OCI-LY7 (cell line): ENCODE results near the gene LCE1C. TPM values are rescaled to one million over a fixed set of nuclear protein-coding genes. Genes with fewer than 3 reads are reported as not detected.

Experiments used
- BruUV-seq: library from RNA; stranded (reverse); fragments of 400-500 nt; replicated peaks from 2 replicates; lab custom pipeline; 2021; lab: Mats Ljungman, UMichigan
- CTCF ChIA-PET: fragments of 300-600 bp; sonication (Branson Sonifier 250); formaldehyde crosslinking; loops from one replicate; lab custom pipeline; 2022; ENCODE audit warnings: antibody characterized with exemption; ENCODE audit not compliant: unreplicated experiment; lab: Charles Lee
- POLR2A ChIA-PET: fragments of 300-600 bp; sonication (Branson Sonifier 250); formaldehyde crosslinking; loops from one replicate; lab custom pipeline; 2022; ENCODE audit warnings: antibody characterized with exemption; lab: Charles Lee
- DNase-seq: peaks from one replicate; pipeline ENCODE4 v3.0.0-alpha.2; 2015; ENCODE audit warnings: low spot score
- H2AFZ ChIP-seq: fragments of 200-600 bp; sonication (generic), shearing (Covaris generic); 2 replicates; pipeline ENCODE4 v1.6.1; 2014; ENCODE audit warnings: mild to moderate bottlenecking, antibody characterized with exemption, low read length, moderate library complexity
- H3K27ac ChIP-seq: fragments of 200-600 bp; sonication (generic); 2 replicates; pipeline ENCODE4 v1.5.1; 2014; ENCODE audit warnings: mixed run types, low read depth, mild to moderate bottlenecking, moderate library complexity, low read length, inconsistent platforms; ENCODE audit not compliant: poor library complexity, severe bottlenecking
- H3K36me3 ChIP-seq: fragments of 200-600 bp; sonication (generic); 2 replicates; pipeline ENCODE4 v1.6.1; 2014; ENCODE audit warnings: mild to moderate bottlenecking, antibody characterized with exemption, low read length, moderate library complexity, mixed read lengths; ENCODE audit not compliant: insufficient read depth
- H3K4me1 ChIP-seq: fragments of 200-600 bp; sonication (generic); 2 replicates; pipeline ENCODE4 v1.5.1; 2014; ENCODE audit warnings: mild to moderate bottlenecking, low read length; ENCODE audit not compliant: insufficient read depth, poor library complexity, severe bottlenecking
- H3K4me2 ChIP-seq: fragments of 200-600 bp; sonication (generic); 2 replicates; pipeline ENCODE4 v1.6.1; 2014; ENCODE audit warnings: mild to moderate bottlenecking, low read length
- H3K4me3 ChIP-seq: fragments of 200-600 bp; sonication (generic); 2 replicates; pipeline ENCODE4 v1.5.1; 2014; ENCODE audit warnings: mild to moderate bottlenecking, low read depth, low read length; ENCODE audit not compliant: poor library complexity, severe bottlenecking
- H3K79me2 ChIP-seq: fragments of 200-600 bp; sonication (generic); 2 replicates; pipeline ENCODE4 v1.6.1; 2016; ENCODE audit warnings: low read depth, mild to moderate bottlenecking, low read length, moderate library complexity, mixed read lengths; ENCODE audit not compliant: insufficient read depth
- H3K9me2 ChIP-seq: fragments of 200-600 bp; sonication (generic); 2 replicates; pipeline ENCODE4 v1.6.1; 2016; ENCODE audit warnings: mild to moderate bottlenecking, low read length, mixed read lengths; ENCODE audit not compliant: insufficient read depth
- H3K9me3 ChIP-seq: fragments of 200-600 bp; sonication (generic); 2 replicates; pipeline ENCODE4 v1.6.1; 2014; ENCODE audit warnings: mild to moderate bottlenecking, mixed run types, low read length, mixed read lengths
- H4K20me1 ChIP-seq: fragments of 200-600 bp; sonication (generic); 2 replicates; pipeline ENCODE4 v1.6.1; 2014; ENCODE audit warnings: mild to moderate bottlenecking, antibody characterized with exemption, low read length, moderate library complexity, mixed read lengths; ENCODE audit not compliant: insufficient read depth
- CTCF ChIP-seq: fragments of 200-600 bp; sonication (generic); conservative IDR thresholded peaks from 2 replicates; pipeline ENCODE4 v1.5.1; 2014; ENCODE audit warnings: mild to moderate bottlenecking, antibody characterized with exemption, low read length, moderate library complexity, mixed read lengths
- EZH2phosphoT487 ChIP-seq: fragments of 200-600 bp; sonication (generic); IDR thresholded peaks from 2 replicates; pipeline ENCODE4 v1.6.1; 2018; ENCODE audit warnings: low read depth, borderline replicate concordance, mild to moderate bottlenecking, mixed run types, antibody characterized with exemption, low read length, moderate library complexity, mixed read lengths
- intact Hi-C: fragments of 100-400 bp; cut with micrococcal nuclease; formaldehyde crosslinking; loops from one replicate; pipeline ENCODE4 v1.10.0; 2022; ENCODE audit not compliant: unreplicated experiment
- total RNA-seq, 2 experiments: library from RNA; depleted of rRNA in 1 of 2; stranded (reverse); fragments of >200 nt in 1 of 2; shearing (Covaris generic) in 1 of 2; gene quantifications; 2 replicates each; pipeline ENCODE4 v1.2.3, GENCODE V29; 2014 to 2022

The LCE1C gene
- total RNA-seq, 2 experiments from 2014 or later = not detected

- CTCF ChIA-PET = no interaction called here
- intact Hi-C loops = no loop called here
Measured at GRCh38 chr1:152760551-152761190, 45.8 kb downstream of the LCE1C start.

GRCh38 chr1:152759453-152760173, 46.8 kb downstream of the LCE1C start:
- Histone ChIP-seq H3K79me2 (no peaks in the 10 kb centered on the region), H3K9me3 (no peaks in the 10 kb centered on the region), H3K9me2 (no peaks in the 10 kb centered on the region), H3K4me3 (no peak overlapping the region), H3K4me2 (no peak overlapping the region), H3K27ac (no peak overlapping the region), H3K4me1 (no peaks in the 10 kb centered on the region), H4K20me1 (no peaks in the 10 kb centered on the region), H3K36me3 (no peaks in the 10 kb centered on the region), H2AFZ (no peak overlapping the region)
- no peak for DNase-seq
- intact Hi-C loops = no loop called here
- POLR2A ChIA-PET = no interaction called here
- no TSS peak for BruUV-seq
- CTCF ChIA-PET = no interaction called here
- TF ChIP-seq EZH2phosphoT487 (no peak), CTCF (no peak)

More at GRCh38 chr1:152760551-152761190, 45.8 kb downstream of the LCE1C start:
- Histone ChIP-seq H3K9me3 (no peaks in the 10 kb centered on the region), H3K4me2 (no peak overlapping the region), H3K27ac (no peak overlapping the region), H3K4me3 (no peak overlapping the region), H3K79me2 (no peaks in the 10 kb centered on the region), H3K9me2 (no peaks in the 10 kb centered on the region), H3K36me3 (no peaks in the 10 kb centered on the region), H2AFZ (no peak overlapping the region), H3K4me1 (no peaks in the 10 kb centered on the region), H4K20me1 (no peaks in the 10 kb centered on the region)
- POLR2A ChIA-PET = no interaction called here
- no peak for DNase-seq
- TF ChIP-seq CTCF (no peak), EZH2phosphoT487 (no peak)
- BruUV-seq = no TSS peak

- Histone ChIP-seq H3K27ac (no peak overlapping the region), H3K9me2 (no peaks in the 10 kb centered on the region), H2AFZ (no peak overlapping the region), H3K4me1 (no peaks in the 10 kb centered on the region), H3K4me3 (no peak overlapping the region), H3K79me2 (no peaks in the 10 kb centered on the region), H3K9me3 (no peaks in the 10 kb centered on the region), H4K20me1 (no peaks in the 10 kb centered on the region), H3K4me2 (no peak overlapping the region), H3K36me3 (no peaks in the 10 kb centered on the region)
- no TSS peak for BruUV-seq
- no peak for TF ChIP-seq CTCF
- intact Hi-C loops = no loop called here
- POLR2A ChIA-PET = interaction anchor here (0.6 kb wide), 1 partner anchor 1538 kb away, joined by 3 read pairs; no protein-coding TSS in a partner anchor
- CTCF ChIA-PET = no interaction called here
- DNase-seq = no peak
Measured at GRCh38 chr1:152758636-152759035, 47.8 kb downstream of the LCE1C start.
